ENCODE measurements around the gene PHACTR3.

The PHACTR3 gene

DNA sequence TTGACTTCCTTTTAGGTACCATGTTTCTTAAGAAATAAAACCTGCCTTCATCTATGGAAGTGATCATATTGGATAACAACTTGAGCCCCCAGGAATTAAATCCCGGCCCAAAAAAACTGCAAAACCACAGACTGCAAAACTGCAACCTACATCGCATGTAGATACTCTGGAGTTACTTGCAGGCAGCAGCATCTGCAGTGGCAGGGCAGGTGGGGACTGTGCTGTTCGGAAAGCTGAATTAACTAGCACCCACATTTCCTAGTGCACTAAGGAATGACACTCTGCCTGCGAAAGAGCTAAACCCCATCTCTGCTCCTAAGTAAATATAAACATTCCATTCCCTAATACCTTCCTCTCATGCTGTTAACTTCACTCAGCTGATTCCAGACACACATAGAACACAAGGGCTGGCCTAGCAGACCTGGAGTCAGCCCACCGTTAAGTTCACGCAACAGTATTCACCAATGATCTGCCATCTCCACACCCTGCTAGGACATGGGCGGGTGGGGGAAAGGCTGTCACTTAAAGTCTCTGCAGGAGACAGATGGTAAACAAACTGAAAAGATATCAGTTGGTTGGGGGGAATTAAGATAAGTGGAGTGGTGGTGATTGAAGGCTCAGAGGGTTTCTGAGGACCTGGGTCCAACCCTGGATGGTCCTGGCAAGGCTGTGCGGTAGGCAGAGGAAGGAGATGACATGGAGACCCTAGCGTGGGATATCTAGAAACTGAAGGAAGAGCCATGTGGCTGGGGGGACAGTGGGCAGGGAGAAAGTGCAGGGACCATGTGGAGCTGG, 200.7 kb downstream of the PHACTR3 start:
- Histone ChIP-seq H3K27me3 (ENCODE audit: control insufficient read depth, insufficient read depth, low read length) (peaks cover 3% of the 10 kb centered on the region), H3K9ac (ENCODE audit: low read length) (no peak overlapping the region), H3K9me3 (ENCODE audit: control insufficient read depth, low read length) (no peaks in the 10 kb centered on the region), H3K36me3 (ENCODE audit: control insufficient read depth, insufficient read depth, low read length) (no peaks in the 10 kb centered on the region), H3K4me1 (ENCODE audit: control insufficient read depth, insufficient read depth, low read length) (no peaks in the 10 kb centered on the region), H3K4me3 (ENCODE audit: low read length) (no peak overlapping the region)

GRCh38 chr20:59805786-59806577, 201.6 kb downstream of the PHACTR3 start:
- Histone ChIP-seq H3K9ac (ENCODE audit: low read length) (no peak overlapping the region), H3K36me3 (ENCODE audit: control insufficient read depth, insufficient read depth, low read length) (no peaks in the 10 kb centered on the region), H3K9me3 (ENCODE audit: control insufficient read depth, low read length) (no peaks in the 10 kb centered on the region), H3K27me3 (ENCODE audit: control insufficient read depth, insufficient read depth, low read length) (peaks cover 3% of the 10 kb centered on the region), H3K4me3 (ENCODE audit: low read length) (no peak overlapping the region), H3K4me1 (ENCODE audit: control insufficient read depth, insufficient read depth, low read length) (no peaks in the 10 kb centered on the region)

GRCh38 chr20:59806578-59806975, 202.2 kb downstream of the PHACTR3 start:
- Histone ChIP-seq H3K4me1 (ENCODE audit: control insufficient read depth, insufficient read depth, low read length) (no peaks in the 10 kb centered on the region), H3K9me3 (ENCODE audit: control insufficient read depth, low read length) (no peaks in the 10 kb centered on the region), H3K9ac (ENCODE audit: low read length) (no peak overlapping the region), H3K36me3 (ENCODE audit: control insufficient read depth, insufficient read depth, low read length) (no peaks in the 10 kb centered on the region), H3K27me3 (ENCODE audit: control insufficient read depth, insufficient read depth, low read length) (peaks cover 3% of the 10 kb centered on the region), H3K4me3 (ENCODE audit: low read length) (no peak overlapping the region)

GRCh38 chr20:59807909-59808728, 203.8 kb downstream of the PHACTR3 start:
- no peak overlapping the region for H3K9ac ChIP-seq (ENCODE audit: low read length)
- no peaks in the 10 kb centered on the region for H3K36me3 ChIP-seq (ENCODE audit: control insufficient read depth, insufficient read depth, low read length)
- H3K9me3 ChIP-seq (ENCODE audit: control insufficient read depth, low read length), result no peaks in the 10 kb centered on the region
- H3K4me3 ChIP-seq (ENCODE audit: low read length), result no peak overlapping the region
- peaks cover 3% of the 10 kb centered on the region for H3K27me3 ChIP-seq (ENCODE audit: control insufficient read depth, insufficient read depth, low read length)
- no peaks in the 10 kb centered on the region for H3K4me1 ChIP-seq (ENCODE audit: control insufficient read depth, insufficient read depth, low read length)

- no peaks in the 10 kb centered on the region for H3K4me1 ChIP-seq (ENCODE audit: control insufficient read depth, insufficient read depth, low read length)
- H3K27me3 ChIP-seq (ENCODE audit: control insufficient read depth, insufficient read depth, low read length), result peaks cover 3% of the 10 kb centered on the region
- H3K4me3 ChIP-seq (ENCODE audit: low read length), result no peak overlapping the region
- H3K9me3 ChIP-seq (ENCODE audit: control insufficient read depth, low read length), result no peaks in the 10 kb centered on the region
- no peaks in the 10 kb centered on the region for H3K36me3 ChIP-seq (ENCODE audit: control insufficient read depth, insufficient read depth, low read length)
- H3K9ac ChIP-seq (ENCODE audit: low read length), result no peak overlapping the region
Measured at GRCh38 chr20:59808729-59809381, 204.5 kb downstream of the PHACTR3 start.

DNA sequence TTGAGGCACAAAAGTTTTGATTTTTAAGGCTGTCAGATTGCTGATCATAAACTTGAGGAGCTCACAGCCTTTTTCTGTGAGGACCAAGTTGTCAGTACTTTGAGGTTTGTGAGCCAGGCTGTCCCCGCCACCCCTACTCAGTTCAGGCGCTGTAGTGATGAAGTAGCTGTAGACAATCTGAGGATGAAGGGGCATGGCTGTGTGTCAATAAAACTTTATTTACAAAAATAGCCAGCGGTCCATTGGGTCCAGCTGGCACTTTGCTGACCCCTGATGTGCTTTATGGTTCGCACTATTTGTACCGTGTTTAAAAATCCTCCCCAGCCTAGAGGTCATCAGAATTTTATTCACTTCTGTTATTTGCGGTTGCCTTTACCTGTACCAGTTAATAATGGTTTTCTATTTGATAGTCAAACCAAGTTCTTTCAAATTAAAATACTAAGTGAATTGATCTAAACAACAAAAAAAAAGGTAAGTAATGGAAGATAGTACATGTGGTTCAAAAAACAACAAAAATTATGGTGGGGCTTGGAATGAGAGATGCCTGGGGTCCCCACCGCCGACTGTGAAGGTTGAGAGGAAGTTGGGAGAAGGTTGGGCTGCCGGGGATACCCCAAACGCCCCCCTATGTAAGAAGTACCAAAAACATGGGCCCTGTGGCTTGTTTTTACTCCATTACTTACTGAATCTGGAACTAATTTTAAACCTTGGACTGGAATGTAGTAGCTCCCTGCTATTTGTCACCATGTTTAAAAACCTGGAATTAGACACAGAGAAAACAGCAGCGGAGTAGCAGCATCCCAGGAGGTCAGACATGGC, 205.5 kb downstream of the PHACTR3 start:
- H3K27me3 ChIP-seq (ENCODE audit: control insufficient read depth, insufficient read depth, low read length), result no peaks in the 10 kb centered on the region
- no peaks in the 10 kb centered on the region for H3K4me1 ChIP-seq (ENCODE audit: control insufficient read depth, insufficient read depth, low read length)
- no peak overlapping the region for H3K4me3 ChIP-seq (ENCODE audit: low read length)
- H3K9ac ChIP-seq (ENCODE audit: low read length), result no peak overlapping the region
- H3K36me3 ChIP-seq (ENCODE audit: control insufficient read depth, insufficient read depth, low read length), result no peaks in the 10 kb centered on the region
- no peaks in the 10 kb centered on the region for H3K9me3 ChIP-seq (ENCODE audit: control insufficient read depth, low read length)

GRCh38 chr20:59810449-59811187, 206.3 kb downstream of the PHACTR3 start:
- no peaks in the 10 kb centered on the region for H3K27me3 ChIP-seq (ENCODE audit: control insufficient read depth, insufficient read depth, low read length)
- no peaks in the 10 kb centered on the region for H3K9me3 ChIP-seq (ENCODE audit: control insufficient read depth, low read length)
- no peaks in the 10 kb centered on the region for H3K4me1 ChIP-seq (ENCODE audit: control insufficient read depth, insufficient read depth, low read length)
- H3K4me3 ChIP-seq (ENCODE audit: low read length), result no peak overlapping the region
- H3K36me3 ChIP-seq (ENCODE audit: control insufficient read depth, insufficient read depth, low read length), result no peaks in the 10 kb centered on the region
- no peak overlapping the region for H3K9ac ChIP-seq (ENCODE audit: low read length)

DNA sequence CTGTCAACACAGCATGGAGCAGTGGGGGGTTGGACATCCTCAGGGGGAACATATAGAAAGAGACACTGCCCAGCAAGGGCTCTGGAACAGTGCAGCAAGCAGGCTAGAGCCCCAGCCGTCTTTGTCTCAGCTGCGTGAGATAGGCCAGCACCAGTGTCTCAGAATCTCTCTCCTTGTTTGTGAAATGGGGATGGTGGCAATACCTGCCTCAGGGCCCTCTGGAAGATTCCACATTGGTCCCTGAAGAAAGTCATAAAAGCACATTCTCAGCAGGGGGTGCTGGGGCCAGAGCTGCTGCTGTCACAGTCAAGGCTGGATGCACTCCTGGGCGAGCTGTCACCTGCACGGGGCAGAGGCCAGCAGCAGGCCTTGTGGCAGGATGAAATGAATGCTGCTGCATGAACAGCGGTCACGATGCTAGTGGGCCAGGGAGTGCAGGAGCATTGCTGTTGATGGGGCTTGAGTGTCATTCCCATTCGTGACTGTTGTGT, 207.4 kb downstream of the PHACTR3 start:
- H3K36me3 ChIP-seq (ENCODE audit: control insufficient read depth, insufficient read depth, low read length), result no peaks in the 10 kb centered on the region
- H3K4me3 ChIP-seq (ENCODE audit: low read length), result no peak overlapping the region
- H3K4me1 ChIP-seq (ENCODE audit: control insufficient read depth, insufficient read depth, low read length), result no peaks in the 10 kb centered on the region
- no peak overlapping the region for H3K9ac ChIP-seq (ENCODE audit: low read length)
- no peaks in the 10 kb centered on the region for H3K27me3 ChIP-seq (ENCODE audit: control insufficient read depth, insufficient read depth, low read length)
- H3K9me3 ChIP-seq (ENCODE audit: control insufficient read depth, low read length), result no peaks in the 10 kb centered on the region

GRCh38 chr20:59812286-59813125, 208.2 kb downstream of the PHACTR3 start:
- Histone ChIP-seq H3K4me3 (ENCODE audit: low read length) (no peak overlapping the region), H3K9ac (ENCODE audit: low read length) (no peak overlapping the region), H3K9me3 (ENCODE audit: control insufficient read depth, low read length) (no peaks in the 10 kb centered on the region), H3K36me3 (ENCODE audit: control insufficient read depth, insufficient read depth, low read length) (no peaks in the 10 kb centered on the region), H3K27me3 (ENCODE audit: control insufficient read depth, insufficient read depth, low read length) (no peaks in the 10 kb centered on the region), H3K4me1 (ENCODE audit: control insufficient read depth, insufficient read depth, low read length) (no peaks in the 10 kb centered on the region)

All from mucosa of stomach (tissue), 1 donor.